PC-3 (cell line): ENCODE measurements around the gene CEP112.

ENCODE experiments used
- CTCF ChIP-seq: fragments of 300-600 bp; sonication (generic); conservative IDR thresholded peaks from 2 replicates; pipeline ENCODE4 v1.5.1; 2017; ENCODE audit warnings: antibody characterized with exemption, low read depth, mild to moderate bottlenecking, low read length
- EZH2 ChIP-seq: fragments of 300-600 bp; sonication (generic); IDR thresholded peaks from one replicate; pipeline ENCODE4 v1.6.1; 2017; ENCODE audit warnings: antibody characterized with exemption, mild to moderate bottlenecking, low read length; ENCODE audit not compliant: unreplicated experiment
- EZH2phosphoT487 ChIP-seq: fragments of 300-600 bp; sonication (generic); IDR thresholded peaks from 2 replicates; pipeline ENCODE4 v1.6.1; 2018; ENCODE audit warnings: mild to moderate bottlenecking, antibody characterized with exemption, low read length, borderline replicate concordance

- TF ChIP-seq EZH2 (no peak), CTCF (no peak), EZH2phosphoT487 (no peak)
These were observed 582.6 kb downstream of the CEP112 start for GRCh38 chr17:65609286-65609685.
